Adrenal gland (tissue), 12 donors: ENCODE results near the gene GIMAP8. TPM values are rescaled to one million over a fixed set of nuclear protein-coding genes. Genes with fewer than 3 reads are reported as not detected.

Source experiments
- DNase-seq, 7 donors: peaks; one replicate each; pipeline ENCODE4 v3.0.0-alpha.2; 2019 to 2020
- H3K27ac ChIP-seq, 5 donors: fragments of 200-600 bp; sonication (generic) in 4 of 5; 1 replicate in 3 of 5; 2 replicates in 2 of 5; pipeline versions ENCODE4 v1.5.1 to v1.8.0; 2016 to 2020; ENCODE audit warnings: mild to moderate bottlenecking in 1 of 5
- H3K27me3 ChIP-seq: fragments of 200-600 bp; 2 replicates; pipeline ENCODE4 v1.8.0; 2021
- H3K36me3 ChIP-seq, 2 donors: fragments of 200-600 bp; replicated peaks in 1 of 2; 1 replicate in 1 of 2; 2 replicates in 1 of 2; pipeline versions ENCODE4 v1.5.1 to v1.8.0; 2018 to 2022
- H3K4me1 ChIP-seq, 2 donors: fragments of 200-600 bp; replicated peaks in 1 of 2; 1 replicate in 1 of 2; 2 replicates in 1 of 2; pipeline versions ENCODE4 v1.5.1 to v1.8.0; 2018 to 2021
- H3K4me3 ChIP-seq, 4 donors: fragments of 200-600 bp; sonication (generic) in 3 of 4; one replicate each; pipeline ENCODE4 v1.5.1; 2016 to 2018
- H3K9me3 ChIP-seq, 3 donors: fragments of 200-600 bp; sonication (generic) in 1 of 3; replicated peaks in 1 of 3; 1 replicate in 2 of 3; 2 replicates in 1 of 3; pipeline versions ENCODE4 v1.5.1 to v1.8.0; 2016 to 2021
- CTCF ChIP-seq, 6 experiments: fragments of 450-650 bp in 4 of 6; fragments of 200-600 bp in 2 of 6; sonication (generic) in 1 of 6; IDR thresholded peaks; 1 replicate in 5 of 6; 2 replicates in 1 of 6; pipeline versions ENCODE4 v1.5.1 to v1.8.0; 2016 to 2021; ENCODE audit warnings: antibody characterized with exemption in 6 of 6, mild to moderate bottlenecking in 2 of 6, moderate library complexity in 1 of 6
- POLR2A ChIP-seq, 2 donors: fragments of 450-650 bp; IDR thresholded peaks; one replicate each; pipeline ENCODE4 v1.6.1; 2017; ENCODE audit warnings: antibody characterized with exemption in 2 of 2, mild to moderate bottlenecking in 2 of 2, moderate library complexity in 1 of 2
- WGBS, 4 donors: extraction: QIAGEN DNeasy Blood & Tissue Kit in 2 of 4; methylation state at CpG; one replicate each; pipeline versions ENCODE4 v1.1.5 to v1.1.7; 2013 to 2017; 5-methylcytosine and 5-hydroxymethylcytosine counted together
- intact Hi-C, 2 donors: fragments of 100-400 bp; cut with DNase I; formaldehyde crosslinking; loops; one replicate each; pipeline versions ENCODE4 v1.14.1 to v1.15.0; 2022 to 2023
- polyA plus RNA-seq, 3 donors: library from polyadenylated mRNA; stranded (reverse); fragments of 200-250 nt in 2 of 3; fragments of 350-450 nt in 1 of 3; fragmentation: Illumina TruSeq in 1 of 3; extraction: RNeasy Lipid Tissue Mini Kit (QIAGEN cat#74804) in 1 of 3; gene quantifications; one replicate each; pipeline ENCODE4 v1.2.3, GENCODE V29; 2013 to 2014
- total RNA-seq, 9 donors: library from RNA; depleted of rRNA in 4 of 9; stranded (reverse); fragments of >200 nt in 4 of 9; fragments of 120-200 nt in 1 of 9; fragmentation: NEBNext Ultra II Directional in 1 of 9; extraction: Animal tissue kit (Norgen Biotek cat#: 25700) in 1 of 9; gene quantifications; one replicate each; pipeline versions ENCODE4 v1.1.0 to v1.2.4, GENCODE V29; 2013 to 2023
- donor health status: healthy with polysubstance abuse.
- donor health status: Bipolar disorder and iron deficiency.
- donor health status: DM: yes; HTN: yes; CAD: no.
- donor health status: DM: no; HTN: no; CAD: no.
- donor health status: DM: no; HTN: no; CAD: no.
- donor health status: DM: yes; HTN: yes; CAD: no.

GIMAP8 gene
- total and polyA plus RNA-seq, 12 donors = 6.1 to 18.4 (median 9.5) TPM

GRCh38 chr7:150524018-150524417 lies 73.6 kb downstream of the GIMAP8 start:
- no peaks in the 10 kb centered on the region for H3K9me3 ChIP-seq

More at GRCh38 chr7:150524018-150524417, 73.6 kb downstream of the GIMAP8 start:
- intact Hi-C loops = no loop called here
- no peaks in the 10 kb centered on the region for H3K36me3 ChIP-seq
- WGBS, 4 donors = 29 to 72% (median 34%) methylated on average over 2 of the region's 2 CpGs
- no peak overlapping the region for H3K4me3 ChIP-seq
- no peak overlapping the region for H3K27ac ChIP-seq
- TF ChIP-seq CTCF (IDR thresholded peaks at IDR 0.05) (no peak), POLR2A (IDR thresholded peaks at IDR 0.05) (no peak)
- no peaks in the 10 kb centered on the region for H3K4me1 ChIP-seq
- no peaks in the 10 kb centered on the region for H3K27me3 ChIP-seq
- DNase-seq = no peak

Other genes starting within 250 kb of the GIMAP8 start
- gene LRRC61, start 127.3 kb upstream of the GIMAP8 start, total RNA-seq = 1,000 to 10,000 TPM in 1 of 9 donors, 100 to 1,000 TPM in 6, 10 to 100 TPM in 2; 11.4 to 1,435 (median 224) TPM
- gene LRRC61, start 127.3 kb upstream of the GIMAP8 start, polyA plus RNA-seq = 10 to 100 TPM in 2 of 3 donors, 1 to 10 TPM in 1; 8.6 to 34.5 (median 33.6) TPM
- gene ACTR3C, start 127.1 kb upstream of the GIMAP8 start, total RNA-seq = 10 to 100 TPM; 14.5 to 50.0 (median 31.8) TPM
- 10 to 100 TPM in 2 of 3 donors, 1 to 10 TPM in 1; 6.6 to 16.9 (median 10.7) TPM for gene ACTR3C, start 127.1 kb upstream of the GIMAP8 start, polyA plus RNA-seq
- gene RARRES2, start 109.0 kb upstream of the GIMAP8 start, total RNA-seq = 1,000 to 10,000 TPM in 8 of 9 donors, 100 to 1,000 TPM in 1; 132 to 6,437 (median 3,184) TPM
- gene RARRES2, start 109.0 kb upstream of the GIMAP8 start, polyA plus RNA-seq = 1,000 to 10,000 TPM in 2 of 3 donors, 100 to 1,000 TPM in 1; 590 to 7,984 (median 3,445) TPM
- gene REPIN1, start 81.8 kb upstream of the GIMAP8 start, total RNA-seq = 100 to 1,000 TPM in 8 of 9 donors, 10 to 100 TPM in 1; 47.5 to 294 (median 208) TPM
- gene REPIN1, start 81.8 kb upstream of the GIMAP8 start, polyA plus RNA-seq = 100 to 1,000 TPM in 1 of 3 donors, 10 to 100 TPM in 2; 69.0 to 140 (median 95.8) TPM
- 10 to 100 TPM in 1 of 9 donors, 1 to 10 TPM in 8; 3.2 to 13.9 (median 7.1) TPM for gene ZNF775, start 71.3 kb upstream of the GIMAP8 start, total RNA-seq
- gene ZNF775, start 71.3 kb upstream of the GIMAP8 start, polyA plus RNA-seq = 1 to 10 TPM in 2 of 3 donors, under 1 TPM in 1; 0.26 to 6.0 (median 3.0) TPM
- gene GIMAP7, start 64.2 kb downstream of the GIMAP8 start, total RNA-seq = 10 to 100 TPM in 7 of 9 donors, 1 to 10 TPM in 2; 4.2 to 24.8 (median 15.9) TPM
- gene GIMAP7, start 64.2 kb downstream of the GIMAP8 start, polyA plus RNA-seq = 10 to 100 TPM; 17.6 to 39.3 (median 24.7) TPM
- 10 to 100 TPM; 24.6 to 52.7 (median 37.8) TPM for gene GIMAP4, start 116.8 kb downstream of the GIMAP8 start, total RNA-seq
- 10 to 100 TPM; 19.6 to 35.6 (median 27.9) TPM for gene GIMAP4, start 116.8 kb downstream of the GIMAP8 start, polyA plus RNA-seq
- gene GIMAP6, start 181.8 kb downstream of the GIMAP8 start, total RNA-seq = 10 to 100 TPM; 12.6 to 50.6 (median 27.6) TPM
- 10 to 100 TPM in 2 of 3 donors, 1 to 10 TPM in 1; 9.9 to 12.9 (median 11.0) TPM for gene GIMAP6, start 181.8 kb downstream of the GIMAP8 start, polyA plus RNA-seq
- gene GIMAP2, start 235.1 kb downstream of the GIMAP8 start, total RNA-seq = 10 to 100 TPM in 7 of 9 donors, 1 to 10 TPM in 2; 6.6 to 23.6 (median 15.4) TPM
- gene GIMAP2, start 235.1 kb downstream of the GIMAP8 start, polyA plus RNA-seq = 10 to 100 TPM in 1 of 3 donors, 1 to 10 TPM in 2; 5.2 to 10.9 (median 7.8) TPM